GM23338 (cell line): ENCODE data around the gene KXD1. TPM values are rescaled to one million over a fixed set of nuclear protein-coding genes. Genes with fewer than 3 reads are reported as not detected.
"Not testable (repeated sequence)": the region's sequence is repeated elsewhere in the genome, so short reads cannot be mapped to it uniquely, and the experiment has no call there.

Experiments
- ATAC-seq: fragments of 200-7000 bp; cut with Tn5 transposase; 3 replicates; pipeline ENCODE4 v1.9.1; 2020
- DNase-seq: peaks from one replicate; pipeline ENCODE4 v3.0.0-alpha.2; 2015; ENCODE audit warnings: low spot score
- H2AFZ ChIP-seq: fragments of 200-600 bp; sonication (generic); 2 replicates; pipeline ENCODE4 v1.8.0; 2016; ENCODE audit warnings: antibody characterized with exemption, mild to moderate bottlenecking, moderate library complexity
- H3F3A ChIP-seq: fragments of 200-600 bp; sonication (generic); replicated peaks from 2 replicates; pipeline ENCODE4 v1.8.0; 2017; ENCODE audit warnings: antibody characterized with exemption, mixed run types, low read depth
- H3K27ac ChIP-seq: fragments of 200-600 bp; sonication (generic); 2 replicates; pipeline ENCODE4 v1.6.1; 2016; ENCODE audit warnings: low read depth
- H3K27me3 ChIP-seq: fragments of 200-600 bp; sonication (generic); 2 replicates; pipeline ENCODE4 v1.8.0; 2016; ENCODE audit warnings: mild to moderate bottlenecking, mixed run types, moderate library complexity; ENCODE audit not compliant: insufficient read depth
- H3K36me3 ChIP-seq: fragments of 200-600 bp; sonication (generic); 2 replicates; pipeline ENCODE4 v1.8.0; 2016; ENCODE audit warnings: mild to moderate bottlenecking; ENCODE audit not compliant: insufficient read depth
- H3K4me1 ChIP-seq: fragments of 200-600 bp; sonication (generic); 2 replicates; pipeline ENCODE4 v1.8.0; 2016; ENCODE audit warnings: mild to moderate bottlenecking, moderate library complexity; ENCODE audit not compliant: insufficient read depth
- H3K4me2 ChIP-seq: fragments of 200-600 bp; sonication (generic); 2 replicates; pipeline ENCODE4 v1.7.1; 2017; ENCODE audit warnings: mixed run types
- H3K4me3 ChIP-seq: fragments of 200-600 bp; sonication (generic); 2 replicates; pipeline ENCODE4 v1.6.1; 2016; ENCODE audit warnings: mixed run types
- H3K79me2 ChIP-seq: fragments of 200-600 bp; sonication (generic); replicated peaks from 2 replicates; pipeline ENCODE4 v1.8.0; 2017; ENCODE audit warnings: mild to moderate bottlenecking; ENCODE audit not compliant: insufficient read depth
- H3K9me2 ChIP-seq: fragments of 200-600 bp; sonication (generic); 2 replicates; pipeline ENCODE4 v1.8.0; 2017; ENCODE audit not compliant: insufficient read depth
- H4K20me1 ChIP-seq: fragments of 200-600 bp; sonication (generic); replicated peaks from 2 replicates; pipeline ENCODE4 v1.8.0; 2017; ENCODE audit warnings: mild to moderate bottlenecking; ENCODE audit not compliant: insufficient read depth
- H3K27ac Mint-ChIP-seq: 2 replicates; pipeline ENCODE4 v1.8.0; 2020; ENCODE audit warnings: inconsistent platforms, mild to moderate bottlenecking, moderate library complexity, mixed read lengths
- H3K27me3 Mint-ChIP-seq: 3 replicates; pipeline ENCODE4 v1.8.0; 2022; ENCODE audit warnings: low read depth, mild to moderate bottlenecking, moderate library complexity, mixed read lengths, inconsistent platforms; ENCODE audit not compliant: insufficient read depth, poor library complexity
- H3K36me3 Mint-ChIP-seq: 3 replicates; pipeline ENCODE4 v1.8.0; 2021; ENCODE audit warnings: low read depth, mild to moderate bottlenecking, inconsistent platforms, moderate library complexity, mixed read lengths
- H3K4me1 Mint-ChIP-seq: 3 replicates; pipeline ENCODE4 v1.8.0; 2020; ENCODE audit warnings: mild to moderate bottlenecking, inconsistent platforms, mixed read lengths
- H3K4me3 Mint-ChIP-seq: 3 replicates; pipeline ENCODE4 v1.8.0; 2021; ENCODE audit warnings: moderate library complexity, mild to moderate bottlenecking, inconsistent platforms, mixed read lengths
- H3K9me3 Mint-ChIP-seq: 3 replicates; pipeline ENCODE4 v1.8.0; 2020; ENCODE audit warnings: moderate library complexity, mild to moderate bottlenecking, inconsistent platforms, mixed read lengths
- CREB1 ChIP-seq: fragments of 250-450 bp; sonication (Bioruptor Pico); IDR thresholded peaks from 2 replicates; pipeline ENCODE4 v1.5.0; 2020; ENCODE audit warnings: low read depth, mild to moderate bottlenecking, moderate library complexity
- CTCF ChIP-seq, 2 experiments: fragments of 200-600 bp in 1 of 2; sonication (generic) in 1 of 2; conservative IDR thresholded peaks; 2 replicates each; pipeline versions ENCODE4 v1.5.1 to v1.6.1; 2016 to 2017; ENCODE audit warnings: antibody characterized with exemption in 2 of 2, low read depth in 2 of 2, mild to moderate bottlenecking in 2 of 2, moderate library complexity in 1 of 2
- ETS1 ChIP-seq: IDR thresholded peaks from 2 replicates; pipeline ENCODE4 v1.6.1; 2016; ENCODE audit warnings: antibody characterized with exemption
- EZH2 ChIP-seq: fragments of 200-600 bp; sonication (generic); IDR thresholded peaks from one replicate; pipeline ENCODE4 v1.8.0; 2017; ENCODE audit warnings: antibody characterized with exemption, mild to moderate bottlenecking, low read depth; ENCODE audit not compliant: unreplicated experiment
- EZH2phosphoT487 ChIP-seq: fragments of 200-600 bp; sonication (generic); IDR thresholded peaks from one replicate; pipeline ENCODE4 v1.8.1; 2018; ENCODE audit warnings: antibody characterized with exemption; ENCODE audit not compliant: unreplicated experiment
- JUNB ChIP-seq: IDR thresholded peaks from one replicate; pipeline ENCODE4 v1.6.1; 2016; ENCODE audit warnings: antibody characterized with exemption; ENCODE audit not compliant: unreplicated experiment
- NANOG ChIP-seq: IDR thresholded peaks from 2 replicates; pipeline ENCODE4 v1.6.1; 2016; ENCODE audit warnings: antibody characterized with exemption, borderline replicate concordance
- POLR2AphosphoS5 ChIP-seq: IDR thresholded peaks from 2 replicates; pipeline ENCODE4 v1.6.1; 2016; ENCODE audit warnings: antibody characterized with exemption, low read depth
- REST ChIP-seq: IDR thresholded peaks from one replicate; pipeline ENCODE4 v1.6.1; 2018; ENCODE audit warnings: antibody characterized with exemption; ENCODE audit not compliant: unreplicated experiment
- ZNF114 ChIP-seq: fragments of 250-450 bp; sonication (Bioruptor Pico); IDR thresholded peaks from 2 replicates; pipeline ENCODE4 v1.5.0; 2020; ENCODE audit warnings: mild to moderate bottlenecking, moderate library complexity
- ZNF331 ChIP-seq: fragments of 250-450 bp; sonication (Bioruptor Pico); IDR thresholded peaks from 2 replicates; pipeline ENCODE4 v1.5.0; 2020; ENCODE audit warnings: low read depth, mild to moderate bottlenecking, moderate library complexity
- polyA plus RNA-seq: library from polyadenylated mRNA; unstranded; fragments of >200 nt; fragmentation: Nextera tagmentation; extraction: Ambion mirVana; gene quantifications from 2 replicates; pipeline ENCODE4 v1.2.1, GENCODE V29; 2016
- total RNA-seq: library from RNA; depleted of rRNA; stranded (reverse); fragments of >200 nt; shearing (Covaris generic); gene quantifications from 2 replicates; pipeline ENCODE4 v1.2.3, GENCODE V29; 2014

KXD1 gene
- total and polyA plus RNA-seq, 2 experiments from 2014 or later, result 108 to 164 TPM

- peaks cover 67% of the 10 kb centered on the region for H3K36me3 Mint-ChIP-seq
- not testable (repeated sequence) for H3K4me1 ChIP-seq, H3K9me2 ChIP-seq, H3K27ac Mint-ChIP-seq, DNase-seq, H4K20me1 ChIP-seq, ATAC-seq, H3K9me3 Mint-ChIP-seq, H2AFZ ChIP-seq, H3K4me2 ChIP-seq, H3K4me3 Mint-ChIP-seq, H3K4me3 ChIP-seq, H3K27me3 Mint-ChIP-seq, H3K27me3 ChIP-seq, H3K79me2 ChIP-seq, H3K27ac ChIP-seq
- H3K36me3 ChIP-seq, result peaks cover 19% of the 10 kb centered on the region
- H3K4me1 Mint-ChIP-seq, result peaks cover 10% of the 10 kb centered on the region
- H3F3A ChIP-seq, result peaks cover 23% of the 10 kb centered on the region
Observed at GRCh38 chr19:18540200-18540599, 17.5 kb upstream of the KXD1 start.

- no peak overlapping the region for H3K4me2 ChIP-seq
- TF ChIP-seq NANOG (no peak), ETS1 (no peak), EZH2phosphoT487 (no peak), EZH2 (no peak), POLR2AphosphoS5 (no peak), CREB1 (CRISPR knock-in tag) (no peak), ZNF114 (no peak), CTCF (conservative IDR thresholded peaks at IDR 0.05; ENCODE audit: low read depth in 2 of 2) (no peak), JUNB (no peak), ZNF331 (CRISPR knock-in tag) (no peak), REST (no peak)
Observed at GRCh38 chr19:18541258-18541991, 16.2 kb upstream of the KXD1 start.

More at GRCh38 chr19:18541258-18541991, 16.2 kb upstream of the KXD1 start:
- H3K4me1 Mint-ChIP-seq, result peaks cover 10% of the 10 kb centered on the region
- Histone ChIP-seq H3K27ac (no peak overlapping the region), H3K9me2 (no peaks in the 10 kb centered on the region), H3K4me1 (no peaks in the 10 kb centered on the region), H3K36me3 (peaks cover 19% of the 10 kb centered on the region), H4K20me1 (no peaks in the 10 kb centered on the region), H3F3A (peaks cover 23% of the 10 kb centered on the region), H2AFZ (no peak overlapping the region), H3K27me3 (no peaks in the 10 kb centered on the region), H3K4me3 (no peak overlapping the region), H3K79me2 (peaks cover 9% of the 10 kb centered on the region)
- H3K36me3 Mint-ChIP-seq, result peaks cover 55% of the 10 kb centered on the region
- DNase-seq, result no peak
- ATAC-seq, result no peak
- H3K4me3 Mint-ChIP-seq, result peak overlapping the region; percentile 32; the same call in 1 of the 3 replicates
- H3K9me3 Mint-ChIP-seq, result no peaks in the 10 kb centered on the region; the same call in 1 of the 3 replicates
- no peak overlapping the region for H3K27ac Mint-ChIP-seq
- peaks cover 6% of the 10 kb centered on the region for H3K27me3 Mint-ChIP-seq
